ENCODE data around the gene SLC5A2.

Gene SLC5A2

DNA sequence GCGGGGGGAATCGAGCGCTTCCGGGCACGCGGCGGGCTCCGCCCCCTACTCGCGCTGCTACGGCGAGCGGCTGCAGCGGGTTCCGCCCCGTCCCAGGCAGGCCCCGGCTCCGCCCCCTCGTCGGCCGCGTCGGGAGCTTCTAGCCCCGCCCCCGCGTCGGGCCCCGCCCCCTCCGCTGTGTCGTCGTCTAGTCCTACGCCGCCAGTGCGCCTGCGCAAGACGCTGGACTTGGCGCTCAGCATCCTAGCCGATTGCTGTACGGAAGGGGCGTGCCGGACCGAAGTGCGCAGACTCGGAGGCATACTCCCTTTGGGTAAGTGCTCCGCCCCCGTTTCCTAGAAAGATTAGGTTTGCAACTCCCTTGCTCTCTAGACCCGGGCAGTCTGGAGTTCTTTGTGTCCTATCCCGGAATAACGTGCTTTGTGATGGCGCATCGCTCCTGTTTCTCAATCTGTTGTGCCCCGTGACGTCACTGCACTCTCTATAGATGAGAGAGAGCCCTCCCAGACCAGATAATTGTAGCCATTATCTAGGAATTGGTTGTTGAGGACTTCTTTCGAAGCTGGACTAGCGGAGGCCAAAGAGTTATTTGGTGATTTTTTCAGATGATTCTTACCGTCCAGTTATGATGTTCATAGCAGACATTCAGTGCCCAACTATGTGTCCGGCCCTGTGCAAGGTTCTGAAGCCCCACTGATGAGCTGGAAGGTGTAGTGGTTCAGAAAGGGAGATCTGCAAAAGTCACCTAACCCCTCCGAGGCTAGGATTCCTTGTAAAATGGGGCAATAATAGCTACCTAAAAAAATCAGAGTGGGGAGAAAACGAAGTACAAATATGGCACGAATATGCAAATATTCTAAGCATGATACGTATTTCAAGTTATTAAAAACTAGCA, 23.0 kb upstream of the SLC5A2 start:
- peak; percentile 91 for DNase-seq (ENCODE audit: low spot score)

DNA sequence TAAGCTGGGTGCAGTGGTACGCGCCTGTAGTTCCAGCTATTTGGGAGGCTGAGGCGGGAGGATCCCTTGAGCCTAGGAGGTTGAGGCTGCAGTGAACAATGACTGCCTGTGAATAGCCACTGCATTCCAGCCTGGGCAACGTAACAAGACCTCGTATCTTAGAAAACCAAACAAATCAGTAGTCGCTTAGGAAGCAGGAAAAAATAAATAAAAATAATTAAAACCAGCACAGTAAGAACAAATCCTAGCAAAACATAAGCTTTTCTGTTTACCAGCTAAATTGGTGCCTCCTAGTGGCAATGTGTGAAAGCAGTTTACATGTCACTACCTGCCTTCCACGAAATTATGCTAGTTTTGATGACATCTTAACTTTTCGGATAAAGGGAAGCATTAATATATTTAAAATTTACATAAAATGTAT, 22.3 kb upstream of the SLC5A2 start:
- DNase-seq (ENCODE audit: low spot score) = no peak

DNA sequence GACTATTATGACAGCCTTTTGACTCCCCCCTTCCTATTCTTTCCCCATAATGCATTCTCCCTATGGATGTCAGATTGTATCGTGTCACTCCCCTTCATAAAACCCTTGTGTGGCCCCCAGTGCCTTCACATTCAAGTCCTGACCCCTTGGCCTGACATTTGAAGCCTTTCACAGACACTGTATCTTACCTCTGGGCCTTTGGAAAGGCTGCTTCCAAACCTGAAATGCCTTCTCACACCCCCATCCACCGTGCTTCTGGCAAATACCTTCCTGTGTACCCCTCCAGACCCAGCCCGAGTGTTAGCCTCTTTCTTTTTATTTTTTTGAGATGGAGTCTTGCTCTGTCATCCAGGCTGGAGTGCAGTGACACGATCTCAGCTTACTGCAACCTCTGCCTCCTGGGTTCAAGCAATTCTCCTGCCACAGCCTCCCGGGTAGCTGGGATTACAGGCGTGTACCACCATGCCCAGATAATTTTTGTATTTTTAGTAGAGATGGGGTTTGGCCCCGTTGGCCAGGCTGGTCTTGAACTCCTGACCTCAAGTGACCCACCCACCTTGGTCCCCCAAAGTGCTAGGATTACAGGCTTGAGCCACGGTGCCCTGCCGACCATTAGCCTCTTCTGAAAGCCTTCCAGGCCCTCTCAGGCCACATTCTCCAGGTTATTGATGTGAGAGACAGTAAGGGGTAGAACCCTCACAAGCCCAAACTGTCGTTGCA, 21.6 kb upstream of the SLC5A2 start:
- no peak for DNase-seq (ENCODE audit: low spot score)

DNA sequence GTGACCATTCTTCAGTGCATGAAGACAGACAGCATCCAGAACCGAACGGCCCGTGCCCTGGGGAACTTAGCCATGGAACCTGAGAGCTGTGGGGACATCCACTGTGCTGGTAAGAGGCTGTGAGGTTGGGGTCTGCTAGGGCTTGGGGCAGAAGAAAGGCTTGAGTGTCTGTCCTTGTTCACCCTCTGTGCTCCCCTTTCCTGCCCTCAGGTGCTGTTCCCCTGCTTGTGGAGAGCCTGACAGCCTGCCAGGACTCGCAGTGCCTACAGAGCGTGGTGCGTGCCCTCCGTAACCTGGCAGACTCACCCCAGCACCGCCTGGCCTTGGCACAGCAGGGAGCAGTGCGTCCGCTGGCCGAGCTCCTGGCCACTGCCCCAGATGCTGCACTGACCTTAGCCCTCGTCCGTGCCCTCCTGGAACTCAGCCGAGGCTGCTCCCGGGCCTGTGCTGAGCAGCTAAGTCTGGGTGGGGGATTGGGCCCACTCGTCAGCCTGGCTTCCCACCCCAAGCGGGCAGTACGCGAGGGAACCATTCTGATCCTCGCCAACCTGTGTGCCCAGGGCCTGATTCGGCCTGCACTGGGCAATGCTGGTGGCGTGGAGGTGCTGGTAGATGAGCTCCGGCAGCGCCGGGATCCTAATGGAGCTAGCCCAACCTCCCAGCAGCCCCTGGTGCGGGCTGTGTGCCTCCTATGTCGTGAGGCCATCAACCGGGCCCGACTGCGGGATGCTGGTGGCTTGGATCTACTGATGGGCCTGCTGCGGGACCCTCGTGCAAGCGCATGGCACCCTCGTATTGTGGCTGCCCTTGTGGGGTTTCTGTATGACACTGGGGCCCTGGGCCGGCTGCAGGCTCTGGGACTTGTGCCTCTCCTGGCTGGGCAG, 20.8 kb upstream of the SLC5A2 start:
- DNase-seq (ENCODE audit: low spot score) = no peak

DNA sequence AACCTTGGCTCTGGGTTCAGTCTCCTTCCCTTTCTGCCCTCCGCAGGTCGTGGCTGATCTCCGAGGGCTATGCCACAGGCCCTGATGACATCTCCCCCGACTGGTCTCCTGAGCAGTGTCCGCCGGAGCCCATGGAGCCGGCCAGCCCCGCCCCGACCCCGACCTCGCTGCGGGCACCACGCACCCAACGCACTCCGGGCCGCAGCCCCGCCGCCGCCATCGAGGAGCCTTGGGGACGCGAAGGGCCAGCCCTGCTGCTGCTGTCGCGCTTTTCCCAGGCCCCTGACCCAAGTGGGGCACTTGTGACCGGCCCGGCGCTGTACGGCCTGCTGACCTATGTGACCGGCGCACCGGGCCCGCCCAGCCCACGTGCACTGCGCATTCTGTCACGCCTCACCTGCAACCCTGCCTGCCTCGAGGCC, 18.6 kb upstream of the SLC5A2 start:
- no peak for DNase-seq (ENCODE audit: low spot score)

DNA sequence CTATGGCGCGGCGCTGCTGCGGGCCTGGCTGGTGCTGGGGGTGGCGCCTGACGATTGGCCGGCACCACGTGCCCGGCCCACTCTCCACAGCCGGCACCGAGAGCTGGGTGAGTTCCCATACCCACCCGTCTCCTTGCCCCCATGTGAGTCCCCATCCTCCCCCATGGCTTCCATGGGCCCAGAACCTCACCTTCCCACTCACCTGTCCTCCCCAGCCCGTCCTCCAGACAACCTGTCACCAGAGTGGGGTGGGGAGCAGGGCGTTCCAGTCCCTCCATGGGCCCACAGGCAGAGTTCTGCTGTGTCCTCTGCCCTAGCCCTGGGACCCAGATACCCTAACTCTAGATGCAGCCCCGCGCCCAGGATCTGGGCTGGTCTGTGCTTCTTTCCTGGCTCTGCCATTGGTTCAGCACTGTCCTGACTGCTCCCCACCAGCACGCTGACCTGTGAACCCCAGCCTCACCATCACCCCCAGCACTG, 18.1 kb upstream of the SLC5A2 start:
- no peak for DNase-seq (ENCODE audit: low spot score)

DNA sequence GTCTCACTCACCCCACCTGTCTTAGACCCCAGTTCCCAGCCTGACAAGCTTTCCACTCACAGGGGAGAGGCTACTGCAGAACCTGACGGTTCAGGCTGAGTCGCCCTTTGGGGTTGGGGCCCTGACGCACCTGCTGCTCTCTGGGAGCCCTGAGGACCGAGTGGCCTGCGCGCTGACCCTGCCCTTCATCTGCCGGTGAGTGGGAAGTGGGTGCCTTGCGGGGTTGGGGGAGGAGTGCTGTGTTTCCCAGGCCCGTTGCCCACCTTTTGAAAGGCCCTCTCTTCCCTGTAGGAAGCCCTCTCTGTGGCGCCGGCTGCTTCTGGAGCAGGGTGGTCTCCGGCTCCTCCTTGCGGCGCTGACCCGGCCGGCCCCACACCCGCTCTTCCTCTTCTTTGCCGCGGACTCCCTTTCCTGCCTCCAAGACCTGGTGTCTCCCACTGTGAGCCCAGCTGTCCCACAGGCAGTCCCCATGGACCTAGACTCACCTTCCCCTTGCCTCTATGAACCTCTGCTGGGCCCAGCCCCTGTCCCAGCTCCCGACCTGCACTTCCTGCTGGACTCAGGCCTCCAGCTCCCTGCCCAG, 17.0 kb upstream of the SLC5A2 start:
- DNase-seq (ENCODE audit: low spot score) = no peak

DNA sequence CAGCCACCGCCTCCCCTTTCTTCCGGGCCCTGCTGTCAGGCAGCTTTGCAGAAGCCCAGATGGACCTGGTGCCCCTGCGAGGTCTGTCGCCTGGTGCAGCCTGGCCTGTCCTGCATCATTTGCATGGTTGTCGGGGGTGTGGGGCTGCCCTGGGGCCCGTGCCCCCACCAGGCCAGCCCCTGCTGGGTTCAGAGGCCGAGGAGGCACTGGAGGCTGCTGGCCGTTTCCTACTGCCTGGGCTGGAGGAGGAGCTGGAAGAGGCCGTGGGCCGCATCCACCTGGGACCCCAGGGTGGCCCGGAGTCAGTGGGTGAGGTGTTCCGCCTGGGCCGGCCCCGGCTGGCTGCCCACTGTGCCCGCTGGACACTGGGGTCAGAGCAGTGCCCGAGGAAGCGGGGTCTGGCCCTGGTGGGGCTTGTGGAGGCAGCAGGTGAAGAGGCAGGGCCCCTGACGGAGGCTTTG, 16.5 kb upstream of the SLC5A2 start:
- DNase-seq (ENCODE audit: low spot score) = no peak

DNA sequence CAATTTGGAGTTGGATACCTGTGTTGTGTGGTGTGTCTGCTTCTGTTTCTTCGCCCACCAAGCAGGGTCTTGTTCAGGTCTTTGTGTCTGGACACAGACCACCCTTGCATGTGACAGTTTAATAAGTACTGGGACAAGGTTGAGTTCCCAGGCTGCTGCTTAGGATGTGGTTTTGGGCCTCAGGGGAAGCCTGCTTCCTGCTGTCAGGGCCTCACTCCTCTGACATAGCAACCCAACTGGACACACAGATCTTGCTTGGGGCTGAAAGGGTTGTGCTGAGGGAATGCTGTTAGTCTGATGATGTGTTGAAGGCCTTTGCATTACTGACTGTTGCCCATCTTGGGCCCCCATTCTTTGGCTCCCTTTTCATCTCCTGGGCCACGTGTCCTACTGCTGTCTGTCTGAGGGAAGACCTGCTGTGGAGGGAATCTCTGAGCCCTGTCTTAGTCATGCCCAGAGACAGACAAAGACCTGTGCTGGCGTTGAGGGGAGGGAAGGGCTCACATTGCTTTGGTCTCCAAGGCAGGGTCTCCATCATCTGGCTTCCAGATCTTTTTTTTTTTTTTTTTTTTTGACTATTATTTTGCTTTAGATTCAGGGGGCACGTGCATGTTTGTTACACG, 15.7 kb upstream of the SLC5A2 start:
- DNase-seq (ENCODE audit: low spot score) = no peak

DNA sequence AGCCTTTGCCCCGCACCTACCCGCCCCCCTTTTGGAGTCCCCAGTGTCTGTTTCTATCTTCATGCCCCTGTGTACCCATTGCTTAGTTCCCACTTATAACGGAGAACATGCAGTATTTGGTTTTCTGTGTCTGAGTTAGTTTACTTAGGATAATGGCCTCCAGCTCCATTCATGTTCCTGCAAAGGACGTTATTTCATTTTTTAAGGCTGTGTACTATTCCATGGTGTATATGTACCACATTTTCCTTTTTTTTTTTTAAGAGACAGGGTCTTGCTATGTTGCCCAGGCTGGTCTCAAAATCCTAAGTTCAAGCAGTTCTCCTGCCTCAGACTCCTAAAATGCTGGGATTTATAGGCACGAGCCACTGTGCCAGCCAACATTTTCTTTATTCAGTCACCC, 15.1 kb upstream of the SLC5A2 start:
- no peak for DNase-seq (ENCODE audit: low spot score)

DNA sequence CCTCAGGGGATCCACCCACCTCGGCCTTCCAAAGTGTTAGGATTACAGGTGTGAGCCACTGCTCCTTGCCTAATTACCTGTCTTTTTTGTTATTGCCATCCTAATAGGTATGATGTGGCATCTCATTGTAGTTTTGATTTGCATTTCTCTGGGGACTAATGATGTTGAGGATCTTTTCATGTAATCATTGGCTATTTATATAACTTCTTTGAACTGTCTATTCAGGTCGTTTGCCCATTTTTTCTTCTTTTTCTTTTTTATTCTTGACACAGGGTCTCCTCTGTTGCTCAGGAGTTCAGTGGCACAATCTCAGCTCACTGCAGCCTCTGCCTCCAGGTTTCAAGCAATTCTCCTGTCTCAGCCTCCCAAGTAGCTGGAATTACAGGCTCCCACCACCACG, 12.3 kb upstream of the SLC5A2 start:
- no peak for DNase-seq (ENCODE audit: low spot score)

DNA sequence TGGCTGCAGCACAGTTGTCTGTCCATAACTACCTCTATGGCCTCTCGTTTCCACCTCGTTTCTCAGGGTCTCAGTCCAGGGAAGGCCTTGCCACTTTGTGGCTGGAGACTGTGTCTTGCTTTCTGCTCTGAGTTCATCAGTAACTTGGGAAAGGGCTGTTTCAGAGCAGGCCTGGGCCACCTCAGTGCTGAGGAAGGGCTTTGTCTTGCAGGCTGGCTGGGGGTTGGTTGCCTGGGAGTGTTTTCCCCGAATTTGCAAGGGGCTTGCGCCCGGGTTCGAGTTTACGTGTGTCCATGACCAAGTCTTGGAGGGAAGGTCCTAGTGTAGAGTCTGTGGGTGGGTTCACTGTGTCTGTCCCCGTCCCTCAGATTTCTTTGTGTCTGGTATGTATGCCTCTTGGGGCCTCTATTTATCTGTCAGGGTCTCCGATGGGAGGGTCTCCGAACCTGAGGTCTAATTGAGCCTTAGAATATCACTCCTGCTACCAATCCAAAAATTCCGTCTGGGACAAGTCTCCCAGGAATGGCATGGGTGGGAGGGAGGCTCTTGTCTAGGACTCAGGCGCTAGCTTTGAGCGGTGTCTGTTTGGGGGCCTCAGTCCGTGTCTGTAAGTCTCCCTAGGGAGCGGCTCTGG, 11.6 kb upstream of the SLC5A2 start:
- DNase-seq (ENCODE audit: low spot score) = no peak

DNA sequence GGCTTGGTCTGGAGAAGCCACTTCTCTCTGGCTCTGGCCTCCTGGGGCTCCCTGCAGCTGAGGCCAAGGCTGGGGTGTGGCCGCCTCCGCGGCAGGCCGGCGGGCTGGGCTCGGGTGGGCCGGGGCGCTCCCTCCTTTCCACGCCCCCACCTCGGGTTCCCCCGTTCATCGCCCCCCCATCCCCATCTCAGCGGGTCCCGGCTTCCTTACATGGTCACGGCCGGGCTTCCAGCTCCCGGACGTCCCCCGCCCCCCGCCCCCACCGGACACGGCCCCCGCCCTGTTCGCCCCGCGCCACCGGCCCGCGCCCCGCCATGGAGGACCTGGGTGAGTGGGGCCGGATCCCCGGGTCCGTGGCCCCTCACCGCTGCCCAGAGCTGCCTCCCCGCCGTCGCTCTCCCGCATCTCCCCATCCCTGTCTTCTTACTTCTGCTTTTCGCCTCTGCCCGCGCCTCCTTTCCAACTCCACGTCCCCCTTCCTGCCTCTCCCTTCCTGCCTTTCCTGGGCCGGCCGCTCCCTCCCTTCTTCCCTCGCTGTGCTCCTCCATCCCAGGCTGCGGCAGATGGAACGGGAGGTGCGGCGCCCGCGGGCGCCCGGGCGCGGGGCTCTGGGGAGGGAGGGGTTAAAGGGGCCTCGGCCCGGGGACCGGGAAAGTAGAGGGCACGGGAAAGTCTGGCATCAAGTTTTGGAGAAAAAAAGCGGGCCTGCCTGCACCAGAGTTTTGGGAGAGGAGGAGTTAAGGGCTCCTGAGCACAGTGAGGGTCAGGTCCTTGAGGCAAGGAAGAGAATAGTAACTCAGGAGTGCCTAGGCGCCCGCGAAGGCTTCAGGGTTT, 10.8 kb upstream of the SLC5A2 start, which contains the start of gene TGFB1I1:
TGFB1I1 (plus strand) TSS at position 278 of the 834 bp plus-strand sequence; CDS start at position 315, 37 bp downstream.
- peak; percentile 72 for DNase-seq (ENCODE audit: low spot score)

DNA sequence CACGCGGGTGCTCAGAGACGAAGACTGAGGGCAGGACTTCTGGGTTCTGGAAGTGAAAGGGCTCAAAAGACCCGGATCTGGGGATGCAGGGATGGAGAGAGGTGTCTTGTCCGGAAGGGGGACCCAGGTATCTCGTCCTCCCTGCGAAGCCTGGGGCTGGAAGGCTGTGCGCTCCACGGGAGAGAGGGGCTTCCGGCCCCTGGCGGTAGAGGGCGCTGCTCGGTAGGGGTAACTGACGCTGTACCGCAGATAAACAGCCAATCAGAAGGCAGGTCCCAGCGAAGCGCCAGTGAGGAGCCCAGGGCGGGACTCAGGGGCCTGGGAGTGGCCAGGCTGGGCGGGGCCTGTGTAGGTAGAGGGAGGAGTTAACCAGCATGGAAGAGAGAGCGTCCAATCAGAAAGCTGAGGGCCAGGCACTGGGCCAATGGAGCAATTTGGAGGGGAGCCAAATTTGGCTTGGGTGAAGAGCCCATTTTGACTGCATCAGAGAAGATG, 10.2 kb upstream of the SLC5A2 start:
- DNase-seq (ENCODE audit: low spot score) = peak; percentile 91

DNA sequence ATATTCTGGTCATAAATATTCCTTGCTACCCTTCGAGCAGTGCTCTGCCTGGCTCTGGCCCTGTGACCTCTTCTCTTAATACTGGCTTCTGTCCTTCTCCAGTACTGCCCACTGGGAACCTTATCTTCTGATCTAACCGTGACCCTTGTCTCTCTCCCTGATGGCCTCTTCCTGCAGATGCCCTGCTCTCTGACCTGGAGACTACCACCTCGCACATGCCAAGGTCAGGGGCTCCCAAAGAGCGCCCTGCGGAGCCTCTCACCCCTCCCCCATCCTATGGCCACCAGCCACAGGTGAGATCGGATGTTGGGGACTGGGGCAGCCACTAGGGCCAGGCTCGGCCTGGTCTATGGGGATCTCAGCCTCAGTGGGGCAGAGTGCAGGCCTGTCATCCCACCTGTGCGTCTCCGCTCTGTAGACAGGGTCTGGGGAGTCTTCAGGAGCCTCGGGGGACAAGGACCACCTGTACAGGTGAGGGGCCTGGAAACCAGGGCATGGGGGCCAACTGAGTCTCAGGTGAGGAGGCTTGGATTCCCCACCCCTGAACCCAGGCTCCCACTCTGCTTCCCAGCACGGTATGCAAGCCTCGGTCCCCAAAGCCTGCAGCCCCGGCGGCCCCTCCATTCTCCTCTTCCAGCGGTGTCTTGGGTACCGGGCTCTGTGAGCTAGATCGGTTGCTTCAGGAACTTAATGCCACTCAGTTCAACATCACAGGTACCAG, 9.5 kb upstream of the SLC5A2 start:
- no peak for DNase-seq (ENCODE audit: low spot score)

DNA sequence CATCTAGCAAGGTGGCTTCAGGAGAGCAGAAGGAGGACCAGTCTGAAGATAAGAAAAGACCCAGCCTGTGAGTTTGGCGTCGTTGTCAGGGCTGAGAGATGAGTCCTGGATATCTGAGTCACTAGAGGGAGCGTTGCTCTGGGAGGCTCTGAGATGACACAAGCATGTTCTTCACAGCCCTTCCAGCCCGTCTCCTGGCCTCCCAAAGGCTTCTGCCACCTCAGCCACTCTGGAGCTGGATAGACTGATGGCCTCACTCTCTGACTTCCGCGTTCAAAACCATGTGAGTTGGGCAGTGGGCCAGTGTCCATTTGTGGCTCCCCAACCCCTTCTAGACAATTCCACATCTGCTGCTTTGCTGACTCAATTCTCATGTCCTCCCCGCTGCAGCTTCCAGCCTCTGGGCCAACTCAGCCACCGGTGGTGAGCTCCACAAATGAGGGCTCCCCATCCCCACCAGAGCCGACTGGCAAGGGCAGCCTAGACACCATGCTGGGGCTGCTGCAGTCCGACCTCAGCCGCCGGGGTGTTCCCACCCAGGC, 8.7 kb upstream of the SLC5A2 start:
- DNase-seq (ENCODE audit: low spot score) = no peak

DNA sequence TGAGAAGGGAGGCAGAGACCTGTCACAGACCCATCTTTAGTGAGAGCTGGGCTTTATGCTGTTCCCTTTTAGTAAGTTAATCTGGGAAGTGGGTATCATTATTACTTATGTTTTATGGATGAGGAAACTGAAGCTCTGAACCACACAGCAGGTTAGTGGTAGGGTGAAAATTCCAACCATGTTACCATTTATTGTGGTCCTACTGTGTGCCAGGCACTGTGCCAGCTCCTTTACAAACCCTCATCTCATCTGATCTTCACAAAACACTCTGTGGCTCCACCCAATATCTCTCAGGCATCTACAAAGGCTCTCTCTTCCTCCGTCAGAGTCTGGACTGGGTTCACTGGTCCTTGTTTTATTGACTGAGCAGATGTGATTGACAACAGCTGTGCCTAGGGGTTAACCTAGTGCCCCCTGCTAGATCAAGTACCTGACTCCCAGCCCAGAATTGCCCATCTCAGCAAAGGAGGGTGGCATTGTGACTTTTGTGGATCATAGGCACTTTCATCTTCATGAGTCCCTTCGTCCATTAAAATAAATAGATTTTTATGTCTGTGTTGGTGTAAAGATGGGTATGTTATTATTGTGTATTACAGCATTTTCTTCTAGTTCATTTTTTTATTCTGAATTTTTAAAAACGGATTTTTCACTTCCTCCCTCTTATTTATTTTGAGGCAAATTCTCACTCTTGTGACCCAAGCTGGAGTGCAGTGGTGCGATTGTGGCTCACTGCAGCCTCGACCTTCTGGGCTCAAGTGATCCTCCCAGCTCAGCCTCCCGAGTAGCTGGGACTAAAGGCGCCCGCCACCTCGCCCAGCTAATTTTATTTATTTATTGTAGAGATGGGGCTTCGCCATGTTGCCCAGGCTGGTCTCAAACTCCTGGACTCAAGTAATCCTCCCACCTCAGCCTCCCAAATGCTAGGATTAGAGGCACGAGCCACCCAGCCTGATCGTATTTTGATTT, 7.9 kb upstream of the SLC5A2 start:
- no peak for DNase-seq (ENCODE audit: low spot score)

Data from iPS-NIHi11 (cell line).